ENCODE results near the gene ANGPT4.

DNA sequence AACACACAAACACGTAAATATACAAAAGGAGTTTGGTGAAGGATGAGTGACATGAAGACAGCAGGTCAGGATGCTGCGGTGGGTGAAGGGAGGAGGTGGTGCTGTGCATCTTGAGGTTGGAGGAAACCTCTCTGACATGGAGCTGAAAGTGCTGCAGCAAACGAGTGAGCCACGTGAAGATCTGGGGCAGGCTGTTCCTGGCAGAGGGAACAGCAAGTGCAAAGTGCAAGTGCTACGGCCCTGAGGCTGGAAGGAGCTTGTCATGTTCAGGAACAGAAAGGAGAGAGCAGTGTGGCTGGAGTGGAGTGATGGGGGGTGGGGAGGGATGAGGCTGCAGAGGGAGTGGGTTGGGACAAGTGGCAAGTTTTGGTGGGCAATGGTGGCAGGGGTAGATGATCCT lies 24.8 kb upstream of the ANGPT4 start:
- TF ChIP-seq, protein P1, sequence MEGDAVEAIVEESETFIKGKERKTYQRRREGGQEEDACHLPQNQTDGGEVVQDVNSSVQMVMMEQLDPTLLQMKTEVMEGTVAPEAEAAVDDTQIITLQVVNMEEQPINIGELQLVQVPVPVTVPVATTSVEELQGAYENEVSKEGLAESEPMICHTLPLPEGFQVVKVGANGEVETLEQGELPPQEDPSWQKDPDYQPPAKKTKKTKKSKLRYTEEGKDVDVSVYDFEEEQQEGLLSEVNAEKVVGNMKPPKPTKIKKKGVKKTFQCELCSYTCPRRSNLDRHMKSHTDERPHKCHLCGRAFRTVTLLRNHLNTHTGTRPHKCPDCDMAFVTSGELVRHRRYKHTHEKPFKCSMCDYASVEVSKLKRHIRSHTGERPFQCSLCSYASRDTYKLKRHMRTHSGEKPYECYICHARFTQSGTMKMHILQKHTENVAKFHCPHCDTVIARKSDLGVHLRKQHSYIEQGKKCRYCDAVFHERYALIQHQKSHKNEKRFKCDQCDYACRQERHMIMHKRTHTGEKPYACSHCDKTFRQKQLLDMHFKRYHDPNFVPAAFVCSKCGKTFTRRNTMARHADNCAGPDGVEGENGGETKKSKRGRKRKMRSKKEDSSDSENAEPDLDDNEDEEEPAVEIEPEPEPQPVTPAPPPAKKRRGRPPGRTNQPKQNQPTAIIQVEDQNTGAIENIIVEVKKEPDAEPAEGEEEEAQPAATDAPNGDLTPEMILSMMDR (IDR thresholded peaks at IDR 0.05): no peak
- no peak for TF ChIP-seq EZH2phosphoT487 (IDR thresholded peaks at IDR 0.05)

Measured in neural progenitor cell (in vitro differentiated cells).